Measurements from ENCODE around the gene MSI2. TPM values are rescaled to one million over a fixed set of nuclear protein-coding genes. Genes with fewer than 3 reads are reported as not detected.

MSI2 gene
- total RNA-seq, 2 donors from 2014 or later = 88.3 to 114 TPM

- 81 to 82% methylated on average over 5 to 7 of the region's 7 CpGs for WGBS, 2 experiments (ENCODE audit: insufficient coverage in 1 of 2, insufficient read length in 1 of 2)
- Mint-ChIP-seq H3K4me3 (no peak overlapping the region), H3K4me1 (peaks cover 14% of the 10 kb centered on the region), H3K9me3 (no peaks in the 10 kb centered on the region), H3K27me3 (ENCODE audit: insufficient read depth) (no peaks in the 10 kb centered on the region), H3K36me3 (ENCODE audit: low read depth) (peaks cover 4% of the 10 kb centered on the region), H3K27ac (no peak overlapping the region)
- Histone ChIP-seq H3K9ac (ENCODE audit: extremely low read depth, low read length, poor library complexity, severe bottlenecking) (no peak overlapping the region), H3K4me3 (ENCODE audit: low read length) (no peak overlapping the region), H3K4me1 (ENCODE audit: control insufficient read depth, insufficient read depth, low read length) (no peaks in the 10 kb centered on the region), H3K36me3 (ENCODE audit: control insufficient read depth, insufficient read depth, low read length) (no peaks in the 10 kb centered on the region), H3K27ac (ENCODE audit: low read depth, low read length) (no peak overlapping the region), H3K27me3 (ENCODE audit: control insufficient read depth, insufficient read depth, low read length, poor library complexity, severe bottlenecking) (no peaks in the 10 kb centered on the region), H3K9me3 (ENCODE audit: control insufficient read depth, low read length) (no peaks in the 10 kb centered on the region)
- DNase-seq = no peak
- TF ChIP-seq CTCF (conservative IDR thresholded peaks at IDR 0.05) = no peak
These were observed 161.6 kb downstream of the MSI2 start for GRCh38 chr17:57417956-57418355.

GRCh38 chr17:57418463-57419246, 162.3 kb downstream of the MSI2 start:
- Histone ChIP-seq H3K9me3 (ENCODE audit: control insufficient read depth, low read length) (no peaks in the 10 kb centered on the region), H3K4me1 (ENCODE audit: control insufficient read depth, insufficient read depth, low read length) (no peaks in the 10 kb centered on the region), H3K9ac (ENCODE audit: extremely low read depth, low read length, poor library complexity, severe bottlenecking) (no peak overlapping the region), H3K27ac (ENCODE audit: low read depth, low read length) (no peak overlapping the region), H3K36me3 (ENCODE audit: control insufficient read depth, insufficient read depth, low read length) (no peaks in the 10 kb centered on the region), H3K4me3 (ENCODE audit: low read length) (no peak overlapping the region), H3K27me3 (ENCODE audit: control insufficient read depth, insufficient read depth, low read length, poor library complexity, severe bottlenecking) (no peaks in the 10 kb centered on the region)
- TF ChIP-seq CTCF (conservative IDR thresholded peaks at IDR 0.05) = no peak
- peaks cover 12% of the 10 kb centered on the region for H3K4me1 Mint-ChIP-seq
- H3K4me3 Mint-ChIP-seq = no peak overlapping the region
- DNase-seq = no peak
- peaks cover 9% of the 10 kb centered on the region for H3K36me3 Mint-ChIP-seq (ENCODE audit: low read depth)
- no peaks in the 10 kb centered on the region for H3K9me3 Mint-ChIP-seq
- 80 to 82% methylated on average over 6 to 7 of the region's 7 CpGs for WGBS, 2 experiments (ENCODE audit: insufficient coverage in 1 of 2, insufficient read length in 1 of 2)
- H3K27ac Mint-ChIP-seq = no peak overlapping the region
- H3K27me3 Mint-ChIP-seq (ENCODE audit: insufficient read depth) = no peaks in the 10 kb centered on the region

- Histone ChIP-seq H3K9ac (ENCODE audit: extremely low read depth, low read length, poor library complexity, severe bottlenecking) (no peak overlapping the region), H3K4me3 (ENCODE audit: low read length) (no peak overlapping the region), H3K9me3 (ENCODE audit: control insufficient read depth, low read length) (no peaks in the 10 kb centered on the region), H3K4me1 (ENCODE audit: control insufficient read depth, insufficient read depth, low read length) (no peaks in the 10 kb centered on the region), H3K27ac (ENCODE audit: low read depth, low read length) (no peak overlapping the region), H3K36me3 (ENCODE audit: control insufficient read depth, insufficient read depth, low read length) (no peaks in the 10 kb centered on the region), H3K27me3 (ENCODE audit: control insufficient read depth, insufficient read depth, low read length, poor library complexity, severe bottlenecking) (no peaks in the 10 kb centered on the region)
- DNase-seq = no peak
- H3K27ac Mint-ChIP-seq = peak overlapping the region; percentile 35
- H3K4me1 Mint-ChIP-seq = peaks cover 14% of the 10 kb centered on the region
- H3K9me3 Mint-ChIP-seq = no peaks in the 10 kb centered on the region
- peaks cover 13% of the 10 kb centered on the region for H3K36me3 Mint-ChIP-seq (ENCODE audit: low read depth)
- TF ChIP-seq CTCF (conservative IDR thresholded peaks at IDR 0.05) = peak; percentile 52
- H3K27me3 Mint-ChIP-seq (ENCODE audit: insufficient read depth) = no peaks in the 10 kb centered on the region
- H3K4me3 Mint-ChIP-seq = no peak overlapping the region
- 96% methylated on average over 10 to 11 of the region's 11 CpGs for WGBS, 2 experiments (ENCODE audit: insufficient coverage in 1 of 2, insufficient read length in 1 of 2)
These were observed 163.7 kb downstream of the MSI2 start for GRCh38 chr17:57419940-57420550.

All from endodermal cell (in vitro differentiated cells).